Parathyroid adenoma (tissue), 2 donors: Measurements from ENCODE around the gene TVP23C.
"Not testable (repeated sequence)": the region's sequence is repeated elsewhere in the genome, so short reads cannot be mapped to it uniquely, and the experiment has no call there.

ENCODE experiments used
- H2AFZ ChIP-seq: fragments of 300-600 bp; sonication (generic); one replicate; pipeline ENCODE4 v1.7.0; 2017; ENCODE audit warnings: antibody characterized with exemption, mild to moderate bottlenecking
- H3K27ac ChIP-seq: fragments of 300-600 bp; sonication (generic); one replicate; pipeline ENCODE4 v1.7.0; 2017
- H3K27me3 ChIP-seq: fragments of 300-600 bp; sonication (generic); one replicate; pipeline ENCODE4 v1.7.0; 2017; ENCODE audit warnings: low read length; ENCODE audit not compliant: control insufficient read depth, insufficient read depth
- H3K36me3 ChIP-seq: fragments of 300-600 bp; sonication (generic); one replicate; pipeline ENCODE4 v1.7.0; 2017; ENCODE audit warnings: low read length; ENCODE audit not compliant: control insufficient read depth, insufficient read depth
- H3K4me1 ChIP-seq: fragments of 300-600 bp; sonication (generic); one replicate; pipeline ENCODE4 v1.7.0; 2017; ENCODE audit warnings: control low read depth
- H3K4me2 ChIP-seq: fragments of 300-600 bp; sonication (generic); one replicate; pipeline ENCODE4 v1.7.0; 2017; ENCODE audit warnings: low read length
- H3K4me3 ChIP-seq: fragments of 300-600 bp; sonication (generic); one replicate; pipeline ENCODE4 v1.7.0; 2017; ENCODE audit warnings: low read depth, low read length
- H3K79me2 ChIP-seq: fragments of 300-600 bp; sonication (generic); one replicate; pipeline ENCODE4 v1.7.0; 2017; ENCODE audit warnings: control low read depth
- H3K9ac ChIP-seq: fragments of 300-600 bp; sonication (generic); one replicate; pipeline ENCODE4 v1.7.0; 2017; ENCODE audit warnings: mild to moderate bottlenecking
- H3K9me3 ChIP-seq: fragments of 300-600 bp; sonication (generic); one replicate; pipeline ENCODE4 v1.7.0; 2017; ENCODE audit warnings: low read length; ENCODE audit not compliant: control insufficient read depth
- donor health status: primary hyperparathyroidism.

The TVP23C gene

DNA sequence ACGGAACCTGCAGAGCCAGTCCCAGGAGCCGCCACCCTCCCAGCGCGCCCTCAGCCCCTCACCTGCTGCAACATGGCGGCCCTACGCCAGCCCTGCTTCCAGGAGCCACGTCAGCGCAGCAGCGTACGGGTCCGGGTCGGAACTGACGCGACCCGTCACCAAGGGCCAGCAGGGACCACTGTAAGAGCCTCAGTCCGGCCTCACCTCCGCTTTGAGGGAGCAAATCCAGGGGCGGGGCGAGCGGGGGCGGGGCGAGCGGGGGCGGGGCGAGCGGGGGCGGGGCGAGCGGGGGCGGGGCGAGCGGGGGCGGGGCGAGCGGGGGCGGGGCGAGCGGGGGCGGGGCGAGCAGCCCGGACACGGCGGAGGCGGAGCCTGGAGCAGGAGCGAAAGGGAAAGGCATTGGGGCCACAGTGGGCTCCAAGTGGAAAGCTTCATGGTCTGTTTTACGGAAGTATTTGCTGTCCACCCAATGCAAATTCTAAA lies at the start of gene TVP23C:
Gene TVP23C (minus strand): TSS at position 109 of the 483 bp plus-strand sequence. CDS start 35 bp downstream, at position 74.
- Histone ChIP-seq H3K27ac (peak within 1 kb of the TSS; percentile 67), H3K4me2 (peak within 1 kb of the TSS; percentile 62), H3K9ac (peak within 1 kb of the TSS; percentile 46)

DNA sequence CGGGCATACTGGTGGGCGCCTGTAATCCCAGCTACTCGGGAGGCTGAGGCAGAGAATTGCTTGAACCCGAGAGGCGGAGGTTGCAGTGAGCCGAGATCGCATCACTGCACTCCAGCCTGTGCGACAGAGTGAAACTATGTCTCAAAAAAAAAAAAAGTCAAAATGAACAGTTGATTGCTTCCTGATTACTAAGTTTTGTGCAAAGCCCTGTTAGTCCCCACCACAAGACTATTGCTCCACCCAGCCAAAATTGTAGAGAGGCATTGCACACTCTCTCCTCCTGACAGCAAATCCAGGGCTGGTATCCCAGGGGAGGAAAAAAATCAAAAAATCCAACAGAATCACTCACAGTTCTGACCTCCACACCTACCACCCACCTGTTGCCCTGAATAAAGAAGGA lies 29.7 kb upstream of the TVP23C start:
- H3K27me3 ChIP-seq, H3K9ac ChIP-seq, H3K79me2 ChIP-seq, H3K4me3 ChIP-seq, H3K4me1 ChIP-seq, H3K27ac ChIP-seq, H3K9me3 ChIP-seq, H3K4me2 ChIP-seq, H2AFZ ChIP-seq, H3K36me3 ChIP-seq: not testable (repeated sequence)

More for the DNA sequence above, at the start of gene TVP23C:
- H3K9me3 ChIP-seq, H3K27me3 ChIP-seq, H3K79me2 ChIP-seq, H3K36me3 ChIP-seq, H3K4me1 ChIP-seq: not testable (repeated sequence)
- H3K4me3 ChIP-seq, result peak within 1 kb of the TSS; percentile 77
- peak within 1 kb of the TSS; percentile 93 for H2AFZ ChIP-seq

DNA sequence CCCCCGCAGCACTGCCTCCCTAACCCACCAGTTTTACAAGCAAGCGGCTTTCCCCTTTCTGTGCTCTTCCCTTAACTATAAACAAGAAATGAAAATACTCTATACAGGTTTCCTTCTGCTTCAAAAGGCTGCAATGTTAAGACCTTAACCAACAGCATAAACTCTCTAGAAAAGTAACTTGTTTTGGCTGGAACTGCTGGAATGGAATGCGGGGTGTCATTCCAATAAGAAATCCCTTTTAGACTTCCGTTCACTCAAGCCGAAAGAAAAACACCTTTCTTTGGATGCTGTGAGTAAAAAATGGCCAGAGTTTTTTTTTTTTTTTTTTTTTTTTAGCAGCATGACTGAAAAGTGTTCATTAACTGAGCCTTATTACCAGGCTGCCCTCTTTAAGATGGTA lies 28.7 kb upstream of the TVP23C start:
- H3K4me1 ChIP-seq, H3K9me3 ChIP-seq, H3K4me3 ChIP-seq, H3K27ac ChIP-seq, H3K4me2 ChIP-seq, H3K9ac ChIP-seq, H3K79me2 ChIP-seq, H3K27me3 ChIP-seq, H3K36me3 ChIP-seq, H2AFZ ChIP-seq: not testable (repeated sequence)

DNA sequence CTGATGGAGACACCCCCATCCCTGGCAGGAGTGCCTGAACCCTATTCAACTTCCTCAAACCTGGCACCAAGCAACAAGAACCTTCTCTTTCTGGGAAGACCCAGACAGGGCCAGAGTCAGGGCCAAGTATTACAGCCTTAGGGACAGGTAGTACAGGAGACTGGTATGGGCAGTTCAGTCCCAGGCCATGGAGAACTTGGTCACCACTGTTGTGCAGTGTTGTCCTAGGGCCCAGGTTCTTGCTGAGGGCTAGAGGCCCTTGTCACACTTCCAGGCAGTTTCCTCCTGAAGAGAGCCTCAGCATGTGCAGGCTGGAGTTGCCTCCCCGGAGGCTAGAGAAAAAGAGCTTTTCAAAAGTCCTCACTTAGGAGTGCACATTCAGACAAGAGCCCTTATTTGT lies 27.6 kb upstream of the TVP23C start:
- H3K36me3 ChIP-seq, H3K4me2 ChIP-seq, H3K4me1 ChIP-seq, H2AFZ ChIP-seq, H3K79me2 ChIP-seq, H3K27me3 ChIP-seq, H3K4me3 ChIP-seq, H3K27ac ChIP-seq, H3K9ac ChIP-seq, H3K9me3 ChIP-seq: not testable (repeated sequence)

DNA sequence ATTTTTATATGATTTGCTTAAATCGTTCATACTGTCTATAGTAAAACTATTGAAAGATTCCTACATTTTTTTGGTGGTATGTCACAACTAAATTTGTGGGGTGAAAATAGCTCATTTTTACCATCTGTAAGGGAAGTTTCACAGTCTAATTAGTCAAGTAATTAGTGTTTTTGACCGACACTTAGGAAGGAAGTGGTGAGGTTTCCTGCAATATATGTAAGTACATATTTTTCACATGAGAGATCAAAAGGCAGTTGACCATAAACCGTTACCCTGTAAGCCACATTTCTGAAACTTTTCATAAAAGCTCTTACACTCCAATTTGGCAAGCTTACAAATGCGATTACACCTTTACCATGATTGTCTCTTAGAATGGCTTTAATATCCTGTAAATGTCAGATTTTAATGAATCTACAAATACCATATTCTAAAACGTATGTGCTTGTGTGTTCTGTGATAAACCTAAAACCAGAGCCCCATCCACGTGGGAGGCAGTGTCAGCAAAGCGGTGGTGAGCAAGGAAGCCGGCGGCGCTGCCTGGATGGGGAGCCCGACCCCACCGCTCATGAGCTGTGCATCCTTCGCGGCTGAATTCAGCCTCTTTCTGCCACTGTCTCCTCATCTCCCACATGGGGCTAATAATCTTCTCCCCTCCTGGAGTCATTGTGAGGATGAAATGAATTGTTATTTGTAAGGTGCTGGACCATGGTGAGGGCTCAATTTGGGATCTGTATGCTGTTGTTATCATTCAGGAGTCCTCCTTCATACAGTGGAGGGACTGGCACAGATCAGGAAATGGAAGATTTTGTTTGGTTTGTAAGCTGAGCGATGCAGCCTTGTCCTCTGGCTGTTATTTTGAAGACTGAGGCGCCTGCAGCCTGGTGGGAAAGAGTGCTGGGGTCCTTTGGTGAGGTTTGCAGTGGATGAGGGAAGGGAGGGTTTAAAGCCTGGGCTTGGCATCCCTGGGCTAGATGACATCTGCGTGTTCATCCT lies 26.6 kb upstream of the TVP23C start:
- H3K9ac ChIP-seq, H3K36me3 ChIP-seq, H3K9me3 ChIP-seq, H3K4me2 ChIP-seq, H3K4me1 ChIP-seq, H3K27ac ChIP-seq, H3K27me3 ChIP-seq, H3K79me2 ChIP-seq, H2AFZ ChIP-seq, H3K4me3 ChIP-seq: not testable (repeated sequence)

DNA sequence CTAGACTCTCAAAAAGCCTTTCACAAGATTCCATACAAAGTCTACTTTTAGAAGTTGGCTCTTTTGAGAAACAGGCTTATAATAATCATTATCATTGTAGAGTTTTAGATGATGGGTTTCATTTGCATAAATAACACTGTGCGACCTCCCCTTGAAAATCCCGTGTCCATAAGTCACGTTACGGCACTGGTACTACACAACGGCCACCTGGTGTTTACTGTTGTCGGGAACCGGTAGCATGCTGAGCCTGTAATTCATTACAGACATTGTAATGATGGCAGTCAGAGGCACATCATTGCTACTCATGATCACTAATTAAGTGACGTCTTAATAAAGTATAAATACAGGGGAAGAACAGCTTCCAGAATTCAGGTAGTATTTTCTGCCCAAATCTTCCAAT lies 24.7 kb upstream of the TVP23C start:
- not testable (repeated sequence) for H2AFZ ChIP-seq, H3K79me2 ChIP-seq, H3K4me2 ChIP-seq, H3K4me1 ChIP-seq, H3K27ac ChIP-seq, H3K4me3 ChIP-seq, H3K9me3 ChIP-seq, H3K27me3 ChIP-seq, H3K9ac ChIP-seq, H3K36me3 ChIP-seq

DNA sequence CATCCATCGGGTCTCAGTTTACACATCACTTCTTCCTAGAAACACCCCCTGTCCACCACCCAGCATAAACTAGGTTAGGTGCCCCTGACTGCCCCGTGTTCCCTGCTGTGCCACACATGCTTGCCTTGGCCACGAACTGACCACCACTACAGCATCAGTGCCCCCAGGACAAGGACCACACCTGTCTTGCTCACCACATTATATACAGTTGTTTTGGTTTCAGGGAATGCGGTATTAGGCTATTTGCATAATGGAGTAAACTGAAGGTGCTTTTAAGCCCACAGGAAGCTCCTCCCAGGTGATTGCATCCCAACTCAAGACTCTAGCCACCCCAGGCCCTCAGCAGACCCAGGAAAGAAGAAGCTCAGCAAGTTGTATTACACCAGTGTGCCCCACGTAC lies 20.0 kb upstream of the TVP23C start:
- H3K9ac ChIP-seq, H3K4me2 ChIP-seq, H3K4me3 ChIP-seq, H3K9me3 ChIP-seq, H3K36me3 ChIP-seq, H3K27me3 ChIP-seq, H3K79me2 ChIP-seq, H3K4me1 ChIP-seq, H3K27ac ChIP-seq, H2AFZ ChIP-seq: not testable (repeated sequence)

DNA sequence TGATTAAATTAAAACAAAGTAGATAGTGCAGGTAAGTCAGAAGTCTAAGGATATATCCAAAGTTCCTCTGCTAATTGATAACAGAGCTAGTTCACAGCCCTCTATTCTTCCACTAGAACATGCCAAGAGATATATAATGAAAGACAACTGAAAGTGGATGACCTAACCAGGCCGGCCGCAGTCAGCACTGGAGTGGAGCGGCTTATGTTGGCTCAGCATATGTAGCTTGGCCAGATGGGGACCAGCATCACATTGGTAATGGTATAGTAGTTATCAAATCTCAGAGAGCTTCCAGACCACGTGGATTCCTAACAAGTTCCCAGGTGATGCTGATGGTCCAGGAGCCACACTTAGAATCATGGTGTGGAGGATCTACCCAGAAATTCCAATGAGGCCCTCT lies 18.2 kb upstream of the TVP23C start:
- not testable (repeated sequence) for H3K4me1 ChIP-seq, H3K27me3 ChIP-seq, H3K36me3 ChIP-seq, H2AFZ ChIP-seq, H3K9ac ChIP-seq, H3K4me3 ChIP-seq, H3K27ac ChIP-seq, H3K79me2 ChIP-seq, H3K4me2 ChIP-seq, H3K9me3 ChIP-seq

DNA sequence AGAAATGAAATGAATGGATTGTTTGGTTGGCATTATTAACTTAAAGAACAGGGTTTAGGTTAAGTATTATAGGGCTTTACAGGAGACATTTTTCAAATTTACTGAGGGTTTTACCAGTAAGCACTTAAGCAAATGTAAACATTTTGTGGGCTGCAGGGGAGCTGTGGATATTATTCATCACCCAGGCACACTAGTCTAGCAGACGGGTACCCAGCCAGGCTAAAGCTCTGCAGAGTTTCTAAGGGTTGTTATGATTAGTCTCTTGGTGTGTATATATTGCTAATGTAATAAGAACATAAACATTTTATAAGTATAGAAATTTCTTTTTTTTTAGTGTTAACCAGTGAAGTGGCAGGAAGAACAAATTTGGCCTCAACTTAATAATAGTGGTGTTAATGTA lies 13.6 kb upstream of the TVP23C start:
- H2AFZ ChIP-seq, H3K4me1 ChIP-seq, H3K4me2 ChIP-seq, H3K79me2 ChIP-seq, H3K4me3 ChIP-seq, H3K9ac ChIP-seq, H3K9me3 ChIP-seq, H3K36me3 ChIP-seq, H3K27ac ChIP-seq, H3K27me3 ChIP-seq: not testable (repeated sequence)

DNA sequence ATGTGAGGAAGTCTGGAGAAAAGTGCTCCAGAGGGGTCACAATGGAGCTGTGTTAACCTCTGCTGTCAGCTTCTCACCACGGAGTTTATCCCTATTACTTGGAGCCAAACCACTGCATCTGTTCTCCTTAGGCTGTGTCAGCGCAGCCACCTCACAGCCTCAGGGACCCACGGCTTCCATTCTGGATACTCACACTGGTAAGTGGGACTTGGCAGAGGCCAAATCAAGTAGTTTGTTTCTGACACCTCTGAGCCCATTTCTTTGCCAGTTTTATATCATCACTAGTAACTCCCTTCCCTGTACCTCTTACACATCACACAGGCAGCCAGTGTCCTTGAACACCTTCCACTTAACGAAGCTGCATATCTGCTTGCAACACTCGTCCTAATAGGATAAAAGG lies 11.4 kb upstream of the TVP23C start:
- H3K9ac ChIP-seq, H3K27ac ChIP-seq, H3K9me3 ChIP-seq: not testable (repeated sequence)

DNA sequence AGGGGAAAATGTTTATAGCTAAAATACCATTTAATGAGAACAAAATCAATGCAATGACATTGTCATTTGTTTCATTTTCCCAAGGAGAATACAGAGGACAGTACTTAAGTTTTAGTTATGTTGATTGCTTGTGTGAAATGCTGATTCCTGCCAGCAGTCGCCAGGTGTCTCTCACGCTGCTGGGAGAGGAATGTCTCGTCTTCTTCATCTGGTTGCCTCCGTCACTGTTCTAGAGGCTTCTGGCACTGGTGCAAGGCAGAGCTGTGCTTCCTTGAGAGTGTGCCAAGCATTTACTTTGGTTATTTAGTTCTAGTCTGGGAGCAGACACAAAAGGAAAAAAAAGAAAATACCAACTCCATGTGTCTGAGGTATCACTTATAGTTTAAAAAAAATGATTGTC lies 10.6 kb upstream of the TVP23C start:
- not testable (repeated sequence) for H2AFZ ChIP-seq, H3K36me3 ChIP-seq, H3K4me3 ChIP-seq, H3K9me3 ChIP-seq, H3K4me2 ChIP-seq, H3K27me3 ChIP-seq, H3K9ac ChIP-seq, H3K4me1 ChIP-seq, H3K27ac ChIP-seq, H3K79me2 ChIP-seq

More for the DNA sequence above, 11.4 kb upstream of the TVP23C start:
- not testable (repeated sequence) for H3K4me2 ChIP-seq, H3K4me3 ChIP-seq, H3K27me3 ChIP-seq, H3K36me3 ChIP-seq, H2AFZ ChIP-seq, H3K79me2 ChIP-seq, H3K4me1 ChIP-seq
